IMR-90 (cell line): ENCODE results near the gene PIK3CA. TPM values are rescaled to one million over a fixed set of nuclear protein-coding genes. Genes with fewer than 3 reads are reported as not detected.

Experiments
- ATAC-seq: fragments of 200-7000 bp; cut with Tn5 transposase; 2 replicates; pipeline ENCODE4 v1.9.1; 2020; ENCODE audit warnings: low read depth, mild to moderate bottlenecking, moderate library complexity
- BruUV-seq: library from RNA; stranded (reverse); fragments of 400-500 nt; replicated peaks from 2 replicates; lab custom pipeline; 2021; lab: Mats Ljungman, UMichigan
- CTCF ChIA-PET: fragments of 300-600 bp; formaldehyde crosslinking; extraction: SDS; loops from one replicate; lab custom pipeline; 2021; ENCODE audit warnings: antibody characterized with exemption; lab: Yijun Ruan, JAX
- POLR2A ChIA-PET: fragments of 300-600 bp; sonication (Branson Sonifier 250); formaldehyde crosslinking; loops from one replicate; lab custom pipeline; 2022; ENCODE audit warnings: antibody characterized with exemption; ENCODE audit not compliant: unreplicated experiment; lab: Charles Lee
- DNase-seq: peaks from one replicate; pipeline ENCODE4 v3.0.0; 2013
- H2AFZ ChIP-seq: replicated peaks from 2 replicates; pipeline ENCODE3; 2013; ENCODE audit warnings: low read length, mild to moderate bottlenecking; ENCODE audit not compliant: poor library complexity
- H2AK5ac ChIP-seq: 2 replicates; pipeline ENCODE4 v1.6.1; 2013; ENCODE audit warnings: low read depth, low read length, inconsistent platforms
- H2AK9ac ChIP-seq: replicated peaks from 2 replicates; pipeline ENCODE3; 2013; ENCODE audit warnings: mild to moderate bottlenecking, low read depth, low read length, moderate library complexity; ENCODE audit not compliant: poor library complexity
- H2BK120ac ChIP-seq: 2 replicates; pipeline ENCODE4 v1.6.1; 2013; ENCODE audit warnings: low read depth, low read length, inconsistent platforms
- H2BK15ac ChIP-seq: 3 replicates; pipeline ENCODE4 v1.6.1; 2013; ENCODE audit warnings: low read depth, low read length, inconsistent platforms
- H2BK20ac ChIP-seq: 2 replicates; pipeline ENCODE4 v1.6.1; 2013; ENCODE audit warnings: low read depth, mild to moderate bottlenecking, inconsistent platforms, low read length, moderate library complexity
- H2BK5ac ChIP-seq: 2 replicates; pipeline ENCODE4 v1.6.1; 2013; ENCODE audit warnings: mild to moderate bottlenecking, low read depth, low read length, inconsistent platforms; ENCODE audit not compliant: poor library complexity, severe bottlenecking
- H3K14ac ChIP-seq: replicated peaks from 2 replicates; pipeline ENCODE4 v1.6.1; 2013; ENCODE audit warnings: low read depth, low read length, inconsistent platforms
- H3K18ac ChIP-seq: 2 replicates; pipeline ENCODE4 v1.6.1; 2013; ENCODE audit warnings: low read depth, low read length, control low read depth
- H3K23ac ChIP-seq: 2 replicates; pipeline ENCODE4 v1.6.1; 2013; ENCODE audit warnings: low read depth, low read length, inconsistent platforms
- H3K27ac ChIP-seq: 2 replicates; pipeline ENCODE4 v1.5.1; 2013; ENCODE audit warnings: mild to moderate bottlenecking, control low read depth, low read length; ENCODE audit not compliant: insufficient read depth
- H3K27me3 ChIP-seq: 2 replicates; pipeline ENCODE4 v1.6.1; 2013; ENCODE audit warnings: low read length; ENCODE audit not compliant: control insufficient read depth, insufficient read depth
- H3K36me3 ChIP-seq: 2 replicates; pipeline ENCODE4 v1.6.1; 2013; ENCODE audit warnings: low read length, mixed read lengths; ENCODE audit not compliant: control insufficient read depth, insufficient read depth
- H3K4ac ChIP-seq: 2 replicates; pipeline ENCODE4 v1.6.1; 2013; ENCODE audit warnings: low read depth, low read length, inconsistent platforms
- H3K4me1 ChIP-seq: 2 replicates; pipeline ENCODE4 v1.6.1; 2013; ENCODE audit warnings: low read length, mixed read lengths; ENCODE audit not compliant: control insufficient read depth, insufficient read depth
- H3K4me2 ChIP-seq: 2 replicates; pipeline ENCODE4 v1.6.1; 2013; ENCODE audit warnings: low read depth, mild to moderate bottlenecking, control low read depth, low read length, moderate library complexity
- H3K4me3 ChIP-seq: 2 replicates; pipeline ENCODE4 v1.5.1; 2013; ENCODE audit warnings: low read depth, mild to moderate bottlenecking, control low read depth, low read length, moderate library complexity; ENCODE audit not compliant: insufficient read depth
- H3K56ac ChIP-seq: 2 replicates; pipeline ENCODE4 v1.6.1; 2013; ENCODE audit warnings: low read length, inconsistent platforms; ENCODE audit not compliant: insufficient read depth; ENCODE audit errors: extremely low read depth
- H3K79me1 ChIP-seq, 2 experiments: 2 replicates each; pipeline ENCODE4 v1.6.1; 2013; ENCODE audit warnings: low read length in 2 of 2, inconsistent platforms in 1 of 2, low read depth in 1 of 2
- H3K9ac ChIP-seq: 2 replicates; pipeline ENCODE4 v1.6.1; 2013; ENCODE audit warnings: low read depth, low read length, control low read depth
- H3K9me1 ChIP-seq: 2 replicates; pipeline ENCODE4 v1.6.1; 2013; ENCODE audit warnings: low read length, inconsistent platforms; ENCODE audit not compliant: insufficient read depth
- H3K9me3 ChIP-seq: 2 replicates; pipeline ENCODE4 v1.6.1; 2013; ENCODE audit warnings: low read length; ENCODE audit not compliant: control insufficient read depth, insufficient read depth
- H4K20me1 ChIP-seq: 2 replicates; pipeline ENCODE4 v1.6.1; 2013; ENCODE audit warnings: low read length, inconsistent platforms; ENCODE audit not compliant: insufficient read depth
- H4K5ac ChIP-seq: 2 replicates; pipeline ENCODE4 v1.6.1; 2013; ENCODE audit warnings: mild to moderate bottlenecking, low read depth, low read length, control low read depth
- H4K8ac ChIP-seq, 2 experiments: 2 replicates each; pipeline ENCODE4 v1.6.1; 2013; ENCODE audit warnings: low read depth in 2 of 2, low read length in 2 of 2, control low read depth in 1 of 2, inconsistent platforms in 1 of 2
- H4K91ac ChIP-seq: 2 replicates; pipeline ENCODE4 v1.6.1; 2013; ENCODE audit warnings: low read depth, low read length, inconsistent platforms; ENCODE audit not compliant: insufficient read depth
- BHLHE40 ChIP-seq: fragments of 150-350 bp; IDR thresholded peaks from 2 replicates; pipeline ENCODE4 v1.6.1; 2016; ENCODE audit warnings: mild to moderate bottlenecking, low read depth, low read length
- CEBPB ChIP-seq: IDR thresholded peaks from 2 replicates; pipeline ENCODE4 v1.6.1; 2012; ENCODE audit warnings: low read depth, low read length, improper control_type of control experiment
- CHD1 ChIP-seq: IDR thresholded peaks from 2 replicates; pipeline ENCODE4 v1.6.1; 2012; ENCODE audit warnings: low read depth, low read length, improper control_type of control experiment
- FOS ChIP-seq: fragments of 150-350 bp; IDR thresholded peaks from 2 replicates; pipeline ENCODE4 v1.6.1; 2016; ENCODE audit warnings: low read depth, low read length
- MAFK ChIP-seq: IDR thresholded peaks from 2 replicates; pipeline ENCODE4 v1.6.1; 2012; ENCODE audit warnings: low read depth, low read length, improper control_type of control experiment
- MAZ ChIP-seq: IDR thresholded peaks from 2 replicates; pipeline ENCODE4 v1.6.1; 2012; ENCODE audit warnings: low read depth, mild to moderate bottlenecking, low read length, improper control_type of control experiment, moderate library complexity, borderline replicate concordance
- MXI1 ChIP-seq: IDR thresholded peaks from 2 replicates; pipeline ENCODE4 v1.6.1; 2012; ENCODE audit warnings: low read depth, mild to moderate bottlenecking, low read length, moderate library complexity, borderline replicate concordance
- NFE2L2 ChIP-seq: fragments of 150-350 bp; IDR thresholded peaks from 2 replicates; pipeline ENCODE4 v1.6.1; 2016; ENCODE audit warnings: low read depth, mild to moderate bottlenecking, low read length
- POLR2A ChIP-seq: IDR thresholded peaks from 2 replicates; pipeline ENCODE4 v1.6.1; 2012; ENCODE audit warnings: mild to moderate bottlenecking, low read depth, low read length
- RAD21 ChIP-seq: IDR thresholded peaks from 2 replicates; pipeline ENCODE4 v1.6.1; 2012; ENCODE audit warnings: low read length, improper control_type of control experiment
- RCOR1 ChIP-seq: IDR thresholded peaks from 2 replicates; pipeline ENCODE4 v1.6.1; 2012; ENCODE audit warnings: mild to moderate bottlenecking, low read length, improper control_type of control experiment; ENCODE audit not compliant: insufficient replicate concordance
- RFX5 ChIP-seq: IDR thresholded peaks from 2 replicates; pipeline ENCODE4 v1.8.0; 2012; ENCODE audit warnings: low read depth, mild to moderate bottlenecking, low read length, moderate library complexity
- SMC3 ChIP-seq: fragments of 150-350 bp; IDR thresholded peaks from 2 replicates; pipeline ENCODE4 v1.6.1; 2016; ENCODE audit warnings: low read depth, mild to moderate bottlenecking, antibody characterized with exemption, low read length, moderate library complexity
- WGBS, 2 experiments: methylation state at CpG; one replicate each; pipeline versions ENCODE4 v1.1.5 to v1.1.7; 2013; ENCODE audit warnings: missing lambda C conversion rate in 2 of 2; ENCODE audit not compliant: insufficient read length in 1 of 2; ENCODE audit errors: extremely low coverage in 2 of 2; 5-methylcytosine and 5-hydroxymethylcytosine counted together
- dilution Hi-C: fragments of 300-500 bp; cut with HindIII; formaldehyde crosslinking; loops from one replicate; pipeline ENCODE4 v1.14.3; 2018; ENCODE audit warnings: low sequenced_read_pairs; ENCODE audit not compliant: unreplicated experiment
- in situ Hi-C: fragments of 300-500 bp; cut with MboI; formaldehyde crosslinking; loops from 3 replicates; pipeline ENCODE4 v1.14.3; 2019; ENCODE audit warnings: low sequenced_read_pairs, inconsistent platforms, mixed read lengths
- intact Hi-C: fragments of 100-400 bp; cut with micrococcal nuclease; formaldehyde crosslinking; loops from 2 replicates; pipeline ENCODE4 v1.10.0; 2022
- polyA plus RNA-seq, 3 experiments: library from polyadenylated mRNA; depleted of rRNA; stranded (reverse); fragments of >200 nt; gene quantifications; 2 replicates each; pipeline ENCODE4 v1.2.3, GENCODE V29; 2012; ENCODE audit warnings: low replicate concordance in 1 of 3
- total RNA-seq: library from RNA; depleted of rRNA; stranded (reverse); fragments of >200 nt; gene quantifications from 2 replicates; pipeline ENCODE4 v1.2.3, GENCODE V29; 2012
- TF ChIP-seq, protein P1 (sequence below): fragments of 150-350 bp; IDR thresholded peaks from 2 replicates; pipeline ENCODE4 v1.6.1; 2017; ENCODE audit warnings: mild to moderate bottlenecking, antibody characterized with exemption, low read length, low read depth
- TF ChIP-seq, protein P2 (sequence below): fragments of 150-350 bp; IDR thresholded peaks from 2 replicates; pipeline ENCODE4 v1.6.1; 2016; ENCODE audit warnings: low read depth, mild to moderate bottlenecking, low read length, moderate library complexity, borderline replicate concordance
- TF ChIP-seq, protein P3 (sequence below): conservative IDR thresholded peaks from 2 replicates; pipeline ENCODE4 v1.5.1; 2012; ENCODE audit warnings: mild to moderate bottlenecking, low read depth, low read length, improper control_type of control experiment

Gene PIK3CA
- total and polyA plus RNA-seq, 2 of the 4 experiments (the other 2 are of a cell fraction) = 5.7 to 22.4 TPM

DNA sequence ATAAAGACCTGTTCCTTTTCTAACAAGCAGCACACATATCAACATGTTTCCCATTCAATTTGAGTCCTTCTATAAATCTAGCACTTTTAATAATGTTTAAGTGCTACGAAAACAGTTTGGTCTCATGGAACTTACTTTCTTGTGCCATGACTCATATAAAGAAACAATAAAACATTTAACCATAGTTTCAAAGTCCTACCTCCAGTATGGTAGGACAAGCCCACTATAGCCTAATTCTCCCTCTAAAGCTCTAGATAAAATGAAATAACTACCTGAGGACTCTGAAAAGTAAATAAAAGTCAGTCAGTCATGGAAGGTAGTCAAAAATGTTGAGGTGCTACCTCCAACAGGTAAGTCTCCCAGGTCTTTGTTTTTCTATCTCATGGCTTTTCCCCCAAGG, 12.0 kb upstream of the PIK3CA start:
- Histone ChIP-seq H3K18ac (no peak overlapping the region), H3K36me3 (no peaks in the 10 kb centered on the region), H3K4me2 (no peak overlapping the region), H3K4ac (no peak overlapping the region), H3K23ac (no peak overlapping the region), H4K5ac (no peak overlapping the region), H3K27ac (no peak overlapping the region), H2AFZ (no peak overlapping the region), H2BK15ac (no peak overlapping the region), H4K91ac (no peak overlapping the region), H3K14ac (no peak overlapping the region), H2BK5ac (no peak overlapping the region), H3K9ac (no peak overlapping the region), H2AK5ac (no peak overlapping the region), H3K56ac (no peak overlapping the region), H3K27me3 (no peaks in the 10 kb centered on the region), H4K20me1 (no peaks in the 10 kb centered on the region), H4K8ac (no peak overlapping the region), H2AK9ac (no peak overlapping the region), H2BK20ac (no peak overlapping the region), H3K9me3 (no peaks in the 10 kb centered on the region; the same call in 1 of the 2 replicates), H3K9me1 (no peaks in the 10 kb centered on the region), H3K4me1 (no peaks in the 10 kb centered on the region), H3K79me1 (no peaks in the 10 kb centered on the region), H2BK120ac (no peak overlapping the region), H3K4me3 (no peak overlapping the region)
- POLR2A ChIA-PET = no interaction called here
- TF ChIP-seq, protein P1, sequence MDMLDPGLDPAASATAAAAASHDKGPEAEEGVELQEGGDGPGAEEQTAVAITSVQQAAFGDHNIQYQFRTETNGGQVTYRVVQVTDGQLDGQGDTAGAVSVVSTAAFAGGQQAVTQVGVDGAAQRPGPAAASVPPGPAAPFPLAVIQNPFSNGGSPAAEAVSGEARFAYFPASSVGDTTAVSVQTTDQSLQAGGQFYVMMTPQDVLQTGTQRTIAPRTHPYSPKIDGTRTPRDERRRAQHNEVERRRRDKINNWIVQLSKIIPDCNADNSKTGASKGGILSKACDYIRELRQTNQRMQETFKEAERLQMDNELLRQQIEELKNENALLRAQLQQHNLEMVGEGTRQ = no peak
- TF ChIP-seq CEBPB (no peak), BHLHE40 (no peak), RCOR1 (no peak), FOS (no peak), RFX5 (no peak), RAD21 (no peak), MXI1 (no peak), NFE2L2 (no peak), SMC3 (no peak), CHD1 (no peak), MAZ (no peak), MAFK (no peak), POLR2A (no peak)
- TF ChIP-seq, protein P2, sequence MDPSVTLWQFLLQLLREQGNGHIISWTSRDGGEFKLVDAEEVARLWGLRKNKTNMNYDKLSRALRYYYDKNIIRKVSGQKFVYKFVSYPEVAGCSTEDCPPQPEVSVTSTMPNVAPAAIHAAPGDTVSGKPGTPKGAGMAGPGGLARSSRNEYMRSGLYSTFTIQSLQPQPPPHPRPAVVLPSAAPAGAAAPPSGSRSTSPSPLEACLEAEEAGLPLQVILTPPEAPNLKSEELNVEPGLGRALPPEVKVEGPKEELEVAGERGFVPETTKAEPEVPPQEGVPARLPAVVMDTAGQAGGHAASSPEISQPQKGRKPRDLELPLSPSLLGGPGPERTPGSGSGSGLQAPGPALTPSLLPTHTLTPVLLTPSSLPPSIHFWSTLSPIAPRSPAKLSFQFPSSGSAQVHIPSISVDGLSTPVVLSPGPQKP = no peak
- TF ChIP-seq, protein P3, sequence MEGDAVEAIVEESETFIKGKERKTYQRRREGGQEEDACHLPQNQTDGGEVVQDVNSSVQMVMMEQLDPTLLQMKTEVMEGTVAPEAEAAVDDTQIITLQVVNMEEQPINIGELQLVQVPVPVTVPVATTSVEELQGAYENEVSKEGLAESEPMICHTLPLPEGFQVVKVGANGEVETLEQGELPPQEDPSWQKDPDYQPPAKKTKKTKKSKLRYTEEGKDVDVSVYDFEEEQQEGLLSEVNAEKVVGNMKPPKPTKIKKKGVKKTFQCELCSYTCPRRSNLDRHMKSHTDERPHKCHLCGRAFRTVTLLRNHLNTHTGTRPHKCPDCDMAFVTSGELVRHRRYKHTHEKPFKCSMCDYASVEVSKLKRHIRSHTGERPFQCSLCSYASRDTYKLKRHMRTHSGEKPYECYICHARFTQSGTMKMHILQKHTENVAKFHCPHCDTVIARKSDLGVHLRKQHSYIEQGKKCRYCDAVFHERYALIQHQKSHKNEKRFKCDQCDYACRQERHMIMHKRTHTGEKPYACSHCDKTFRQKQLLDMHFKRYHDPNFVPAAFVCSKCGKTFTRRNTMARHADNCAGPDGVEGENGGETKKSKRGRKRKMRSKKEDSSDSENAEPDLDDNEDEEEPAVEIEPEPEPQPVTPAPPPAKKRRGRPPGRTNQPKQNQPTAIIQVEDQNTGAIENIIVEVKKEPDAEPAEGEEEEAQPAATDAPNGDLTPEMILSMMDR = no peak
- WGBS, 2 experiments = no CpG with 5 or more reads among the region's 1 CpG
- dilution Hi-C loops = no loop called here
- in situ Hi-C loops = no loop called here
- CTCF ChIA-PET = no interaction called here
- intact Hi-C loops = no loop called here
- DNase-seq (no peak), ATAC-seq (no peak)
- BruUV-seq = no TSS peak
